Endothelial cell (in vitro differentiated cells): Measurements from ENCODE around the gene JAM2. TPM values are rescaled to one million over a fixed set of nuclear protein-coding genes. Genes with fewer than 3 reads are reported as not detected.

Source experiments
- DNase-seq: peaks from one replicate; pipeline ENCODE4 v3.0.0; 2021; ENCODE audit warnings: low spot score
- H3K27ac Mint-ChIP-seq: one replicate; pipeline ENCODE4 v1.8.0; 2021; ENCODE audit warnings: mixed read lengths, inconsistent platforms; ENCODE audit not compliant: unreplicated experiment
- H3K27me3 Mint-ChIP-seq: one replicate; pipeline ENCODE4 v1.8.0; 2021; ENCODE audit warnings: mild to moderate bottlenecking, moderate library complexity, mixed read lengths, inconsistent platforms; ENCODE audit not compliant: unreplicated experiment
- H3K36me3 Mint-ChIP-seq: one replicate; pipeline ENCODE4 v1.8.0; 2021; ENCODE audit warnings: mild to moderate bottlenecking, low read depth, mixed read lengths, inconsistent platforms; ENCODE audit not compliant: unreplicated experiment
- H3K4me1 Mint-ChIP-seq: one replicate; pipeline ENCODE4 v1.8.0; 2021; ENCODE audit warnings: mild to moderate bottlenecking, mixed read lengths, inconsistent platforms; ENCODE audit not compliant: unreplicated experiment
- H3K4me3 Mint-ChIP-seq: one replicate; pipeline ENCODE4 v1.8.0; 2021; ENCODE audit warnings: mild to moderate bottlenecking, mixed read lengths, inconsistent platforms; ENCODE audit not compliant: unreplicated experiment
- H3K9me3 Mint-ChIP-seq: one replicate; pipeline ENCODE4 v1.8.0; 2021; ENCODE audit warnings: mixed read lengths, inconsistent platforms; ENCODE audit not compliant: unreplicated experiment
- total RNA-seq: library from RNA; stranded (reverse); fragmentation: NEBNext Ultra II Directional; extraction: Animal tissue kit (Norgen Biotek cat#: 25700); gene quantifications from one replicate; pipeline ENCODE4 v1.2.1, GENCODE V29; 2021; ENCODE audit not compliant: unreplicated experiment
- TF ChIP-seq, protein P1 (sequence below): fragments of 200-600 bp; sonication (generic); IDR thresholded peaks from one replicate; pipeline ENCODE4 v1.5.0; 2021; ENCODE audit warnings: antibody characterized with exemption; ENCODE audit not compliant: unreplicated experiment

Gene JAM2
- total RNA-seq, 1 donor from 2014 or later = 0.77 TPM

- H3K4me3 Mint-ChIP-seq = no peak overlapping the region
- H3K27me3 Mint-ChIP-seq = peaks cover 1% of the 10 kb centered on the region
- H3K27ac Mint-ChIP-seq = no peak overlapping the region
- H3K36me3 Mint-ChIP-seq = no peaks in the 10 kb centered on the region
- H3K4me1 Mint-ChIP-seq = no peaks in the 10 kb centered on the region
- TF ChIP-seq, protein P1, sequence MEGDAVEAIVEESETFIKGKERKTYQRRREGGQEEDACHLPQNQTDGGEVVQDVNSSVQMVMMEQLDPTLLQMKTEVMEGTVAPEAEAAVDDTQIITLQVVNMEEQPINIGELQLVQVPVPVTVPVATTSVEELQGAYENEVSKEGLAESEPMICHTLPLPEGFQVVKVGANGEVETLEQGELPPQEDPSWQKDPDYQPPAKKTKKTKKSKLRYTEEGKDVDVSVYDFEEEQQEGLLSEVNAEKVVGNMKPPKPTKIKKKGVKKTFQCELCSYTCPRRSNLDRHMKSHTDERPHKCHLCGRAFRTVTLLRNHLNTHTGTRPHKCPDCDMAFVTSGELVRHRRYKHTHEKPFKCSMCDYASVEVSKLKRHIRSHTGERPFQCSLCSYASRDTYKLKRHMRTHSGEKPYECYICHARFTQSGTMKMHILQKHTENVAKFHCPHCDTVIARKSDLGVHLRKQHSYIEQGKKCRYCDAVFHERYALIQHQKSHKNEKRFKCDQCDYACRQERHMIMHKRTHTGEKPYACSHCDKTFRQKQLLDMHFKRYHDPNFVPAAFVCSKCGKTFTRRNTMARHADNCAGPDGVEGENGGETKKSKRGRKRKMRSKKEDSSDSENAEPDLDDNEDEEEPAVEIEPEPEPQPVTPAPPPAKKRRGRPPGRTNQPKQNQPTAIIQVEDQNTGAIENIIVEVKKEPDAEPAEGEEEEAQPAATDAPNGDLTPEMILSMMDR = no peak
- DNase-seq = no peak
- H3K9me3 Mint-ChIP-seq = no peaks in the 10 kb centered on the region
Observed at GRCh38 chr21:25626757-25627156, 12.3 kb upstream of the JAM2 start.

- TF ChIP-seq, protein P1 = no peak
- Mint-ChIP-seq H3K4me1 (no peaks in the 10 kb centered on the region), H3K9me3 (no peaks in the 10 kb centered on the region), H3K27ac (no peak overlapping the region), H3K36me3 (no peaks in the 10 kb centered on the region), H3K27me3 (peaks cover 1% of the 10 kb centered on the region), H3K4me3 (no peak overlapping the region)
- no peak for DNase-seq
Observed at GRCh38 chr21:25632296-25632695, 6.8 kb upstream of the JAM2 start.

GRCh38 chr21:25635310-25635709 lies 3.7 kb upstream of the JAM2 start:
- no peaks in the 10 kb centered on the region for H3K36me3 Mint-ChIP-seq
- peaks cover 5% of the 10 kb centered on the region for H3K4me1 Mint-ChIP-seq
- no peak overlapping the region for H3K4me3 Mint-ChIP-seq
- no peaks in the 10 kb centered on the region for H3K9me3 Mint-ChIP-seq
- TF ChIP-seq, protein P1 = no peak
- no peak for DNase-seq
- peaks cover under 1% of the 10 kb centered on the region for H3K27me3 Mint-ChIP-seq
- H3K27ac Mint-ChIP-seq = no peak overlapping the region

DNA sequence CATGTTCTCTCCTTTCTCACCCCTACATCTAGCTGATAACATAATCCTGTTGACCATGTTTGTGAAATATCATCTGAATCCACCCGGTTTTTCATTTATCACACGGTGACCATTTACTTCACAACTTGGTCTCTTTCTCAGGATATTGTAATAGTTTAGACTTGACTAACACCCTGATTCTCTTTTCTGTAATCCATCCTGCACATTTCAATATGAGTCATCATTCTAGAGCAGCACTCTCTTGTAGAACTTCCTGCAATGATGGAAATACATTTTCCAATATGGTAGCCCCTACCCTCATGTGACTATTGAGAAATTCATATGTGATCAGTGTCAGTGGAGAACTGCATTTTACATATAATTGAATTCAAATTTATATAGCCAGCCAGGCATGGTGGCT lies 2.3 kb upstream of the JAM2 start:
- H3K4me1 Mint-ChIP-seq = peaks cover 10% of the 10 kb centered on the region

GRCh38 chr21:25637851-25638659 lies 1.0 kb upstream of the JAM2 start:
- TF ChIP-seq, protein P1 = no peak
- Mint-ChIP-seq H3K9me3 (no peaks in the 10 kb centered on the region), H3K4me3 (peak overlapping the region; percentile 78), H3K27me3 (peaks cover 8% of the 10 kb centered on the region), H3K27ac (no peak overlapping the region), H3K36me3 (no peaks in the 10 kb centered on the region), H3K4me1 (peaks cover 10% of the 10 kb centered on the region)
- DNase-seq = no peak

More for the DNA sequence above, 2.3 kb upstream of the JAM2 start:
- H3K27ac Mint-ChIP-seq = no peak overlapping the region
- H3K36me3 Mint-ChIP-seq = no peaks in the 10 kb centered on the region
- no peak for DNase-seq
- TF ChIP-seq, protein P1 = no peak
- H3K4me3 Mint-ChIP-seq = no peak overlapping the region
- H3K9me3 Mint-ChIP-seq = no peaks in the 10 kb centered on the region
- peaks cover 8% of the 10 kb centered on the region for H3K27me3 Mint-ChIP-seq
